Fibroblast of the aortic adventitia (primary cell): Measurements from ENCODE around the gene WDR70. TPM values are rescaled to one million over a fixed set of nuclear protein-coding genes. Genes with fewer than 3 reads are reported as not detected.

ENCODE experiments used
- DNase-seq: peaks from one replicate; pipeline ENCODE4 v3.0.0-alpha.2; 2010; ENCODE audit warnings: low read depth
- H3K4me3 ChIP-seq: 2 replicates; pipeline ENCODE4 v1.5.1; 2011; ENCODE audit warnings: low read depth, mild to moderate bottlenecking, control low read depth, low read length, moderate library complexity
- total RNA-seq: library from RNA; depleted of rRNA; stranded (reverse); fragments of >200 nt; gene quantifications from 2 replicates; pipeline ENCODE4 v1.2.3, GENCODE V29; 2012; ENCODE audit warnings: low replicate concordance
- TF ChIP-seq, protein P1 (sequence below): IDR thresholded peaks from 2 replicates; pipeline ENCODE4 v1.5.1; 2011; ENCODE audit warnings: mild to moderate bottlenecking, low read length, control low read depth, inconsistent platforms; ENCODE audit not compliant: insufficient read depth

Gene WDR70
- total RNA-seq, 1 donor: 24.6 TPM

DNA sequence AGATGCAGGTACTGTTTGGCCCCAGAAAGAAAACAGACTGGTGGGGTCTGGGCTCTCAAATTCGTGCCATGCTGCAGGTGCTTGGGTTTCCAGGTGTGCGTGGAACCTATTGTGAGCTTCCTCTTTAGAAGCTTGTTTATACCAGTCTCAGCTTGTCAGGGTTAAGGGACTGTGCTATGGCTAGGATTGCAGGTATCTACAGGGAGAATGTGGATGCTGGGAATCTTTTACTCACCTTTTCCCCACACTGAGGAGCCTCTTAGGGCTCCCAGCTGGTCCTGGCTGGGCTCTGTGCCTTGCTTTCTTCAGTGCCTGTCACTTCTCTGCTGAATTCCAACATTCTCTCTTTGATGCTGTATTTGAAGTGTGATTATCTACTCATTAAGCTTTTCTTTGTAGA, 111.8 kb downstream of the WDR70 start:
- no peak overlapping the region for H3K4me3 ChIP-seq
- DNase-seq: no peak
- TF ChIP-seq, protein P1, sequence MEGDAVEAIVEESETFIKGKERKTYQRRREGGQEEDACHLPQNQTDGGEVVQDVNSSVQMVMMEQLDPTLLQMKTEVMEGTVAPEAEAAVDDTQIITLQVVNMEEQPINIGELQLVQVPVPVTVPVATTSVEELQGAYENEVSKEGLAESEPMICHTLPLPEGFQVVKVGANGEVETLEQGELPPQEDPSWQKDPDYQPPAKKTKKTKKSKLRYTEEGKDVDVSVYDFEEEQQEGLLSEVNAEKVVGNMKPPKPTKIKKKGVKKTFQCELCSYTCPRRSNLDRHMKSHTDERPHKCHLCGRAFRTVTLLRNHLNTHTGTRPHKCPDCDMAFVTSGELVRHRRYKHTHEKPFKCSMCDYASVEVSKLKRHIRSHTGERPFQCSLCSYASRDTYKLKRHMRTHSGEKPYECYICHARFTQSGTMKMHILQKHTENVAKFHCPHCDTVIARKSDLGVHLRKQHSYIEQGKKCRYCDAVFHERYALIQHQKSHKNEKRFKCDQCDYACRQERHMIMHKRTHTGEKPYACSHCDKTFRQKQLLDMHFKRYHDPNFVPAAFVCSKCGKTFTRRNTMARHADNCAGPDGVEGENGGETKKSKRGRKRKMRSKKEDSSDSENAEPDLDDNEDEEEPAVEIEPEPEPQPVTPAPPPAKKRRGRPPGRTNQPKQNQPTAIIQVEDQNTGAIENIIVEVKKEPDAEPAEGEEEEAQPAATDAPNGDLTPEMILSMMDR: no peak

DNA sequence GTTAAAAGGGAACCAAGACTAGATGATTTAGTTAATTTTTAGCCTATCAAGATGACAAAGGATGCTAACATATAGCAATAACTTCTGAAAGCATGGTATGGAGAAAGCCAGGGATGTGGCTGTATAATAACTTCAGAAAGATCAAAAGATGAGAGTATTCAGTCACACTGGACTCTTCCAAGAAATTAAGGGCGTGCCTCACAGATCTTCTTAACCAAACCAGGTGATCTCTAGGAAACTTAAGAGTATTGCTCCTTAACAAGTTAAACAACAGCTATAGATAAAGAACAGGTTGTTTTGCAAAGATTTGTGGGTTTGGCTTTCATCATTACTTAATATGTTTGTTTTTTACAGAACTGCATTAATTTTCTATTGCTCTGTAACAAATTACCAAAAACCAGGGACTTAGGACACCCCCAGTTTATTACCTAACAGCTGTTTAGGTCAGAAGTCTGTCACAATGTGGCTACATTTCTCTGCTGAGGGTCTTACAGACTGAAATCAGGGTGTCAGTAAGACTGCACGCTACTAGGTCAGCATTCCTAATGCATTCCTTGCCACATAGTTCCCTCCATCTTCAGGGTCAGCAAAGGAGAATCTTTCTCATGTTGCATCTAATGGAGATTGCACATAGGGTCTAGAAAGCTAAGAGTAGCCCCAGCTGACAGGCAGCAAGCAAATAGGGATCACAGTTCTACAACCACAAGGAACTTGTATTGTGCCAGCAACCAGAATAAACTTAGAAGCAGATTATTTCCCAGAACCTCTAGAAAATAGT, 113.8 kb downstream of the WDR70 start:
- no peak for DNase-seq
- H3K4me3 ChIP-seq: no peak overlapping the region
- TF ChIP-seq, protein P1: no peak

DNA sequence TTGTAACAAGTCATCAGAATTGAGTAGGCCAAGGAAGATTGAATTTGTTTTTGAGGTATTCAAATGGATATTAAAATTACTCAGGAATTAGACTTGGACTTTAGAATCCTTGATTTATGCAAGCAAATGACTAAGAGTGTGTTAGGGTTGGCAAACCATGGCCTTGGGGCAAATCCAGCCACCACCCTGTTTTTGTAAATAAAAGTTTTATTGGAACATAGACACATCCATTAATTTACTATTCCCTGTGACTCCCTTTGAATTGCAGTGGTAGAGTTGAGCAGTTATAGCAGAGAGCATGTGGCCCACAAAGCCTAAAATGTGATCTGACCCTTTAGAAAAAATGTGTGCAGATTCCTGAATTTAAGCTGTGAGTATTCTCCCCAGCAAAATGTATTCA, 115.6 kb downstream of the WDR70 start:
- TF ChIP-seq, protein P1: no peak
- DNase-seq: peak; percentile 11
- H3K4me3 ChIP-seq: no peak overlapping the region

DNA sequence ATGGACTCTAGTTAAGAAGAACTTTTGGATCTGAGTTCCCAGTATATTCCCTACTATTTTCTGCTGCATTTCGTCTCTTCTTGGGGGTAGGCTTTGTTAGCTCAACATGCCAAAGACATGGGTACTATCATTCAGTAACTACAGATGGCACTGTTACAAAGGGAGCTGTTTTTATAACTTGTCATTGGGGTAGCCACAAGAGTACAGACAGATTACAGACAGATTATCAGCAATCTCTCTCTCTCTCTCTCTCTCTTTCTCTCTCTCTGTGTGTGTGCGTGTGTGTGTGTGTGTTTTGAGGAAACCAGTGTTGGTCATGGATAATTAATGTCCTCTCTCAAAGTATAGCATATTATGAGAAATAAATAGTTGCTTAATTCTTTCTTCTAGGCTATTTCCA, 116.1 kb downstream of the WDR70 start:
- TF ChIP-seq, protein P1: peak; percentile 20
- DNase-seq: peak; percentile 38

DNA sequence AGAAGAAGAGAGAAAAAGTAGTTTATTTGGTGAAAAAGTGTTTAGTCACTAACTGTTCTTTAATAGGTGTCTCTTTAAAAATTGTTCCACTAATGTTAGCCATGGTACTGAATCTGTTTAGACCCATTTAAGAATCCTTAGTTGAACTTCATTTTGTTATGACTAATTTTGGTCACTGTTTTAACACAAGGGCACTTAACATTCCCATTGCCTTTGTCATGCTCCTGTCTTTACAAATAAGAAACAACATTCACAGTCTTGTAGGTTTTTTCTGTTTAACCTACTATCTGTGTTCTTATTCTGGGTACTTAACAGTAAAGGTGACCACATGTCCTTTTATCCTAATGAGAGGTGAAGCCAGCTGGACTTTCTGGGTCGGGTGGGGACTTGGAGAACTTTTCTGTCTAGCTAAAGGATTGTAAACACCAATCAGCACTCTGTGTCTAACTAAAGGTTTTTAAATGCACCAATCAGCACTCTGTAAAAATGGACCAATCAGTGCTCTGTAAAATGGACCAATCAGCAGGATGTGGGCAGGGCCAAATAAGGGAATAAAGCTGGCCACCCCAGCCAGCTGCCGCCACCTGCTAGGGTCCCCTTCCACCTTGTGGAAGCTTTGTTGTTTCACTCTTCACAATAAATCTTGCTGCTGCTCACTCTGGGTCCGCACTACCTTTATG, 116.7 kb downstream of the WDR70 start:
- TF ChIP-seq, protein P1: no peak
- no peak overlapping the region for H3K4me3 ChIP-seq

More for the DNA sequence above, 116.1 kb downstream of the WDR70 start:
- no peak overlapping the region for H3K4me3 ChIP-seq

DNA sequence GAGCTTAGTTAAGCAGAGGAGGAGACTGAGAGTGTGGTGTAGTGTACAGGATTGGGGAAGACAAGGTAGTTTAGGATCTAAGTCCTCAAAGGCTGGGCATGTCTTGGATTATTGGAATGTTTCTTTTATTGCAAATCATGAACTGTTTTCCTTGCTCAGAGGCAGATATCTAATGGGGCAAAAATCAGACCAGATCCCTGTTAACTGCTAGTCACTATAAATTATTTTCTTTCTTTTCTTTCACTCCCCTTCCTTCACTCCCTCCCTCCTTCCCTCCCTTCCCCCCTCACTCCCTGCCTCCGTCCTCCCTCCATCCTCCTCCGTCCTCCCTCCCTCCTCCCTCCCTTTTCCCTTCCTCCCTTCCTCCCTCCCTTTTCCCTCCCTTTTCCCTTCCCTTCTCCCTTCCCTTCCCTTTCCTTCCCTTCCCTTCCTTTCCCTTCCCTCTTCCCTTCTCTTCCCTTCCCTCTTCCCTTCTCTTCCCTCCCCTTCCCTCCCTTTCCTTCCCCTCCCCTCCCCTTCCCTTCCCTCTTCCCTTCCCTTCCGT, 117.9 kb downstream of the WDR70 start:
- DNase-seq: no peak
- H3K4me3 ChIP-seq: no peak overlapping the region
- TF ChIP-seq, protein P1: no peak

More for the DNA sequence above, 116.7 kb downstream of the WDR70 start:
- DNase-seq: peak; percentile 37
